HepG2 (cell line): Measurements from ENCODE around the gene BUB1. TPM values are rescaled to one million over a fixed set of nuclear protein-coding genes. Genes with fewer than 3 reads are reported as not detected.

Source experiments
- ATAC-seq: fragments of 200-7000 bp; cut with Tn5 transposase; 3 replicates; pipeline ENCODE4 v1.9.1; 2020; ENCODE audit warnings: mild to moderate bottlenecking, moderate library complexity
- BruUV-seq: library from RNA; stranded (reverse); fragments of 400-500 nt; replicated peaks from 2 replicates; lab custom pipeline; 2021; lab: Mats Ljungman, UMichigan
- CTCF ChIA-PET: fragments of 300-600 bp; formaldehyde crosslinking; extraction: SDS; loops from one replicate; lab custom pipeline; 2021; ENCODE audit warnings: low total read pairs, inconsistent platforms, low intra/inter-chr PET ratio; lab: Yijun Ruan, JAX
- POLR2A ChIA-PET: fragments of 350-600 bp; sonication (Branson Sonifier 250); formaldehyde crosslinking; loops from one replicate; lab custom pipeline; 2020; ENCODE audit warnings: antibody characterized with exemption, inconsistent platforms; lab: Yijun Ruan, JAX
- DNase-seq: peaks from one replicate; pipeline ENCODE4 v3.0.0-alpha.2; 2015; ENCODE audit warnings: low spot score
- FAIRE-seq: peaks from 3 replicates; lab custom pipeline; 2011; peaks lifted over from hg19 to GRCh38; lab: Jason Lieb, UNC
- H2AFZ ChIP-seq: one replicate; pipeline ENCODE4 v1.6.1; 2011; ENCODE audit warnings: low read length, inconsistent platforms
- H3K27ac ChIP-seq: fragments of 300-600 bp; 3 replicates; pipeline ENCODE4 v1.8.0; 2011; ENCODE audit warnings: mixed run types, mild to moderate bottlenecking, mixed read lengths, low read length, inconsistent platforms; ENCODE audit not compliant: insufficient read depth; ENCODE audit errors: extremely low read length
- H3K27me3 ChIP-seq, 2 experiments: fragments of 200-600 bp in 1 of 2; 2 replicates in 1 of 2; 3 replicates in 1 of 2; pipeline versions ENCODE4 v1.6.0 to v1.8.0; 2011; ENCODE audit warnings: low read length in 2 of 2, mild to moderate bottlenecking in 2 of 2, moderate library complexity in 2 of 2, inconsistent platforms in 1 of 2; ENCODE audit not compliant: insufficient read depth in 2 of 2, control insufficient read depth in 1 of 2
- H3K36me3 ChIP-seq, 2 experiments: fragments of 200-600 bp in 1 of 2; replicated peaks in 1 of 2; 2 replicates in 1 of 2; 3 replicates in 1 of 2; pipeline versions ENCODE4 v1.5.1 to v1.8.0; 2011; ENCODE audit warnings: low read length in 2 of 2, inconsistent platforms in 1 of 2; ENCODE audit not compliant: insufficient read depth in 2 of 2, control insufficient read depth in 1 of 2
- H3K4me1 ChIP-seq: 2 replicates; pipeline ENCODE4 v1.5.1; 2012; ENCODE audit warnings: low read length, inconsistent platforms; ENCODE audit not compliant: insufficient read depth
- H3K4me2 ChIP-seq: 2 replicates; pipeline ENCODE4 v1.6.0; 2011; ENCODE audit warnings: low read depth, low read length, inconsistent platforms
- H3K4me3 ChIP-seq, 3 experiments: fragments of 200-600 bp in 1 of 3; sonication (generic), shearing (Covaris generic) in 1 of 3; replicated peaks in 1 of 3; 2 replicates each; pipeline ENCODE4 v1.5.1; 2011 to 2016; ENCODE audit warnings: low read length in 3 of 3, inconsistent platforms in 2 of 3, low read depth in 2 of 3, mild to moderate bottlenecking in 2 of 3, control low read depth in 1 of 3, mixed read lengths in 1 of 3; ENCODE audit not compliant: insufficient read depth in 1 of 3
- H3K79me2 ChIP-seq: one replicate; pipeline ENCODE4 v1.6.1; 2011; ENCODE audit warnings: low read length, inconsistent platforms; ENCODE audit not compliant: insufficient read depth
- H3K9ac ChIP-seq: 2 replicates; pipeline ENCODE4 v1.6.0; 2011; ENCODE audit warnings: mild to moderate bottlenecking, low read depth, low read length, inconsistent platforms; ENCODE audit not compliant: insufficient read depth
- H3K9me3 ChIP-seq: 2 replicates; pipeline ENCODE4 v1.5.1; 2012; ENCODE audit warnings: mild to moderate bottlenecking, low read length
- H4K20me1 ChIP-seq: 2 replicates; pipeline ENCODE4 v1.6.0; 2011; ENCODE audit warnings: inconsistent platforms, mild to moderate bottlenecking, low read length, moderate library complexity; ENCODE audit not compliant: insufficient read depth
- MAFF ChIP-seq: IDR thresholded peaks from 2 replicates; pipeline ENCODE4 v1.6.1; 2011; ENCODE audit warnings: low read depth, low read length, improper control_type of control experiment
- MAFK ChIP-seq, 2 experiments: IDR thresholded peaks in 1 of 2; conservative IDR thresholded peaks in 1 of 2; 2 replicates each; pipeline ENCODE4 v1.6.1; 2011; ENCODE audit warnings: improper control_type of control experiment in 2 of 2, low read length in 2 of 2
- MEIS2 ChIP-seq: sonication (generic); formaldehyde crosslinking; IDR thresholded peaks from 2 replicates; pipeline ENCODE4 v1.9.0; 2021; ENCODE audit warnings: mild to moderate bottlenecking, missing genetic modification reagents
- NFKBIZ ChIP-seq: IDR thresholded peaks from 2 replicates; pipeline ENCODE4 v1.6.1; 2018; ENCODE audit warnings: missing genetic modification reagents, missing compliant biosample characterization
- PRDM10 ChIP-seq: sonication (generic); formaldehyde crosslinking; IDR thresholded peaks from 2 replicates; pipeline ENCODE4 v1.4.0; 2020; ENCODE audit warnings: low read depth, missing genetic modification reagents
- SRSF1 ChIP-seq: fragments of 200-400 bp; formaldehyde crosslinking; optimal IDR thresholded peaks from 2 replicates; pipeline ENCODE3; 2017; ENCODE audit warnings: mild to moderate bottlenecking, low read depth, low read length, moderate library complexity
- TBL1XR1 ChIP-seq: fragments of 150-350 bp; IDR thresholded peaks from 2 replicates; pipeline ENCODE4 v1.6.1; 2014; ENCODE audit warnings: borderline replicate concordance, low read length; ENCODE audit not compliant: partially characterized antibody
- ZNF180 ChIP-seq: sonication (generic); formaldehyde crosslinking; IDR thresholded peaks from 2 replicates; pipeline ENCODE4 v1.4.0; 2020; ENCODE audit warnings: low read depth, missing genetic modification reagents, borderline replicate concordance
- ZNF547 ChIP-seq: sonication (generic); formaldehyde crosslinking; IDR thresholded peaks from 2 replicates; pipeline ENCODE4 v1.5.1; 2020; ENCODE audit warnings: mild to moderate bottlenecking, missing genetic modification reagents
- ZNF782 ChIP-seq: sonication (generic); formaldehyde crosslinking; IDR thresholded peaks from 2 replicates; pipeline ENCODE4 v1.4.0; 2020; ENCODE audit warnings: missing genetic modification reagents, mild to moderate bottlenecking, borderline replicate concordance
- WGBS: methylation state at CpG from one replicate; pipeline ENCODE4 v1.1.6; 2017; ENCODE audit warnings: low lambda C conversion rate; 5-methylcytosine and 5-hydroxymethylcytosine counted together
- in situ Hi-C: cut with HindIII; loops from 2 replicates; pipeline ENCODE4 v1.10.0; 2017; ENCODE audit warnings: low pct_unique_long_range_greater_than_20kb; ENCODE audit not compliant: extremely low pct_ligation_motif_present
- intact Hi-C: fragments of 100-400 bp; cut with micrococcal nuclease; formaldehyde crosslinking; loops from one replicate; pipeline ENCODE4 v1.10.0; 2022; ENCODE audit not compliant: unreplicated experiment
- polyA plus RNA-seq, 8 experiments: library from polyadenylated mRNA; depleted of rRNA in 3 of 8; stranded (reverse) in 7 of 8; unstranded in 1 of 8; fragments of >200 nt; fragmentation: Illumina TruSeq in 4 of 8; extraction: Trizol in 4 of 8; gene quantifications; 2 replicates each; pipeline versions ENCODE4 v1.2.1 to v1.2.3, GENCODE V29; 2011 to 2016; ENCODE audit warnings: low read depth in 4 of 8, missing spikeins in 1 of 8, mixed read lengths in 1 of 8; ENCODE audit not compliant: insufficient read depth in 1 of 8
- total RNA-seq, 5 experiments: library from RNA; depleted of rRNA; stranded (reverse); fragments of >200 nt; fragmentation: Illumina TruSeq; extraction: Trizol; gene quantifications; 2 replicates each; pipeline ENCODE4 v1.2.3, GENCODE V29; 2016; ENCODE audit warnings: low read depth in 1 of 5

The BUB1 gene
- total and polyA plus RNA-seq, 2 of the 13 experiments (the other 11 are each of a cell fraction or from before 2014, with no cell fraction given), result 27.8 to 52.6 TPM

- H2AFZ ChIP-seq, result no peak overlapping the region
- H3K4me1 ChIP-seq, result no peaks in the 10 kb centered on the region
- H3K4me2 ChIP-seq, result no peak overlapping the region
- TF ChIP-seq PRDM10 (CRISPR knock-in tag), result no peak
- no peak for TF ChIP-seq SRSF1
- TF ChIP-seq MAFF, result peak; percentile 48
- peak; percentile 51 to 64 for TF ChIP-seq MAFK (conservative IDR thresholded peaks at IDR 0.05 in 1 of 2, IDR thresholded peaks at IDR 0.05 in 1 of 2; ENCODE audit: low read length in 2 of 2)
- TF ChIP-seq, all 625 proteins: peak for 2
- no peaks in the 10 kb centered on the region for H4K20me1 ChIP-seq
- in situ Hi-C loops, result no loop called here
- no peaks in the 10 kb centered on the region for H3K27me3 ChIP-seq
- H3K36me3 ChIP-seq, result peaks cover 14 to 72% of the 10 kb centered on the region in 2 experiments
- ChIA-PET POLR2A (no interaction called here), CTCF (no interaction called here)
- BruUV-seq, result no TSS peak
- H3K27ac ChIP-seq, result no peak overlapping the region
- no peak for FAIRE-seq
- ATAC-seq, result no peak
- no peak overlapping the region for H3K4me3 ChIP-seq
- intact Hi-C loops, result no loop called here
- no peak for DNase-seq
- H3K9ac ChIP-seq, result no peak overlapping the region
- no peaks in the 10 kb centered on the region for H3K9me3 ChIP-seq
- H3K79me2 ChIP-seq, result peaks cover 4% of the 10 kb centered on the region
Observed at GRCh38 chr2:110642360-110642759, 35.5 kb downstream of the BUB1 start.

DNA sequence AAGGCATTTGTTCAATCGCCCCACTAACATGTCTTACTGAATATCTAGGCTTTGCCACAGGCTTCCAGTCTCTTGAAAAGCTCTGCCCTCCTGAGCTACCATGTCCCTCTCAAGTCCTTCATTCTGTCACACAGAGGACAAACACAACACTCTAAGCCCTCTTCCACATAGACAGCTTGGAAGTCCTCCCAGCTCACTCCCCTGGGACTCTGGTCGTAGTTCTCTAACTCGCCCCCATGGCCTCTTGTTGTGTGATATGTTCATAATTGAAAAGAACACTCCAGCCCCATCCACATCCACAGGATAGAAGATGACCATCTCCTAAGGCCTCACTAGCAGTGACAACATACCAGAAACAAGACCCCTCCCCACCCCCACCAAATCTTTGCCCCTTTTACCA is 37.9 kb downstream of the BUB1 start:
- CTCF ChIA-PET, result no interaction called here
- no peaks in the 10 kb centered on the region for H4K20me1 ChIP-seq
- intact Hi-C loops, result no loop called here
- FAIRE-seq, result no peak
- POLR2A ChIA-PET, result no interaction called here
- no peaks in the 10 kb centered on the region for H3K4me1 ChIP-seq
- no peak overlapping the region for H2AFZ ChIP-seq
- in situ Hi-C loops, result no loop called here
- 99% methylated on average over 3 of the region's 3 CpGs for WGBS
- ATAC-seq, result no peak
- no peak for DNase-seq
- H3K27ac ChIP-seq, result no peak overlapping the region
- H3K27me3 ChIP-seq, result no peaks in the 10 kb centered on the region
- peaks cover 2% of the 10 kb centered on the region for H3K79me2 ChIP-seq
- H3K9ac ChIP-seq, result no peak overlapping the region
- H3K4me3 ChIP-seq, result no peak overlapping the region
- H3K36me3 ChIP-seq, result peaks cover 15 to 64% of the 10 kb centered on the region in 2 experiments
- TF ChIP-seq NFKBIZ (CRISPR knock-in tag) (no peak), ZNF547 (CRISPR knock-in tag) (no peak), MEIS2 (CRISPR knock-in tag) (no peak), ZNF180 (CRISPR knock-in tag) (no peak), ZNF782 (CRISPR knock-in tag) (no peak), TBL1XR1 (no peak)
- no peaks in the 10 kb centered on the region for H3K9me3 ChIP-seq
- no TSS peak for BruUV-seq
- H3K4me2 ChIP-seq, result no peak overlapping the region
